ENCODE data around the gene ATP5F1A.

DNA sequence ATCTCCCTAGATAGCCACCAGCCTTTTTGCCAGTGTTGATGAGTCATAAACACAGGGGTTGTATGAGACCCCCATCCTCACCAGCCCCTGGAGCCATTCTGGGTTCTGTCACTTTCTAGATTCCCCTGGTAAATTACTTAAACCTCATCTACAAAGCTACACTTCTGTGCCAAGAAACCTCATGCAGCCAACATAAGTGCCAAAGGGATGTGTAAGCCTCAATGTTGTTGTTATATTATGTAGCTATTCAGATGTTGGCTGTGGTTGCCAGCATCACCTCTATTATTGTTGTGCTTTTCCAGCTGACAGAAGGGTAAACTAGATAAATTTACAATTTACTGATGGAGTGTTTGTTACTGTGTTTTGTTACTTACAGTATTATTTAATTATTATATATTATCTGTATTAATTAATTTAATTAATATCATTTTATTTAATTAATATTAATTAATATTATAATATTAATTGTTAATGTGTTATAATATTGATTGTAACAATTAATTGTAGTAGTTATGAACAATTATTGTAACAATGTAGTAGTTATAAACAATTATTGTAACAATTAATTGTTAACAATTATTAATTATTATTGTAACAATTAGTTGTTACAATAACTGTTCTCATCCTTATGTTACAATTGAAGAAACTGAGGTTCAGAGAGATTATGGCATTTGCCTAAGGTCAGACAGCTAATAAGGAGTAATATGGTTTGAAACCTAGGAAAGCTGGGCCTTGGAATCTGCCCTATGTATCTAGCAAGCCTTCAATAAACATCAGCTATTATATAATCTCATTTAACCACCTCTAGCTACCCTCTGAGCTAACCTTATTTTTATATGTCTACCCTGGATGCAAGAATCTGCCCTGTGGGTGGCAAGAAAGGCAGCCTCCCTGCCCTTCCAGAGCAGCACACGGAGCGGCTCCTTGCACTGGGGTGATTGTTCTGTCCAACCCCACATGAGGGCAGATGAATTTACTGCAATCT lies 62.1 kb downstream of the ATP5F1A start:
- TF ChIP-seq CTCF (IDR thresholded peaks at IDR 0.05) (no peak), POLR2A (IDR thresholded peaks at IDR 0.05) (no peak)

All from lower leg skin (tissue), 3 donors.